ENCODE results near the gene CPVL. TPM values are rescaled to one million over a fixed set of nuclear protein-coding genes. Genes with fewer than 3 reads are reported as not detected.

CPVL gene
- total RNA-seq, 1 donor from 2014 or later = 86.9 TPM

DNA sequence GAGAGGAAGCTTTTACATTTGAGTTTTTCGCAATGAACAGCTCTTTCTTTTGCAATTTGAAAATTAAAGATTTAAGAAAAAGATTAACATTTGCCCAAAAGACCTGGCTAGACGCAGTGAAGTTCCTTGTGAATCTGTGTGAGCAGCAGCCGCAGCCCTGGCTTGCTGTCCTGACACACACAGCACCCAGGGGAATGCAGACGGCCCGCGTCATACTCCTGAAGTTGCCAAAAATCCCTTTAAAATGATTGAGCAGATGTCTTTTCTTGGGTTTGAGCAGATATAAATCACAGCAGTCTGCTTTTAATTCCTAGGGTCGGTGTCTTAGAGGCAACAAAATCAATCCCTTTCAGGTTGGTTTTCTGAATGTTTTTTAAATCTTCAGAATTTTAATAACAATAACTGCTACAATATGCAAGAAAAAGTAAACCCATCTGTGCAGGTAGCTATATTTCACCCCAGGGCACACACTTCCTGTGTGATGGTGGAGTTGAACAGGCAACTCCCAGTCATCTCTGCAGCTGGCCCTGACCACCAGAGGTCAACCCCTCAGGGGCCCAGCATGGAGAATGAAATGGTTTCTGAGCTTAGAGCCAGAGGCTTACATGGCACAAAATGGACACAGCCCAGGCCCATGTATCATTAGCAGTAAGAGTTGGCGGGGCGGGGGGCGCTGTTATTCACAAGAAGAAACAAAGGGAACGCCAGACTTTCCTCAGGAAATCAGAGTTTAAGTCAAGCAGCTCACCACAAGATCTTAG is 156.0 kb downstream of the CPVL start:
- intact Hi-C loops (cut with DNase I) = no loop called here
- DNase-seq (ENCODE audit: low spot score) = no peak

DNA sequence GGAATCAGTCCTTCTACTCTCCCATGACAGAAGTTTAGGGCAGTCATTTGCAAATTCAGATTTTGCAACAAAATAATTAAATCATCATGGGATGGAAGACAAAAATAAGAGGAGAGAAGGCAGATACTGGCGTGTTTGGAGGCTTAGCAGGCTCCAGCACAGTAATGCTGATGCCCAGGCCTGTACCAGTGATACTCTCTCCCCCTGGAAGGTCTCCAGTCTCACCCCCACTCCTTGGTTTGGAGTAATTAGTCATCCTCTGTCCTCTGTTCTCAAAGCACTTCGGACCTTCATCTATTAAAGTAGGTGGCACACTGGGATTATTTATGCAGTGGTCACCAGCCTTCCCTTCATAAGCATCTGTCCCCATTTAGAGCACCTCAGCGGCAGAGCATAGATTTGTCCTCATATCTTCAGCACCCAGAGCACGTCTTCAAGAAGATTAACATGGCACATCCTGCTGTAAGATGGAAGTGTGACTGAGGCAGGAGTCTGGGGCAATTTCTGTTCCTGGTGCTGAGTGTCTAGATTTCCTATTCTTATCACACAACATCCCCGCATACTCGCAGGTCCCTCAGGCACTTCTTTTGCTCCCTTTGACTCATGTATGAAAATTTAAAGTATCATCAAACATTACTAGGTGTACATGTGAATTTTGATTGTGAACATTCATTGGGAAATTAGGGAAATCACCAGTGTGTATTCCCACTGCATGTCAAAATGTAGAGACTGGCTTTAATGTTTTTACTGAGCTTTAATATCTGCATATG is 156.9 kb downstream of the CPVL start:
- DNase-seq (ENCODE audit: low spot score) = no peak
- intact Hi-C loops (cut with DNase I) = loop anchor here (5.0 kb wide), 1 partner anchor 48 kb away; no protein-coding TSS in a partner anchor

DNA sequence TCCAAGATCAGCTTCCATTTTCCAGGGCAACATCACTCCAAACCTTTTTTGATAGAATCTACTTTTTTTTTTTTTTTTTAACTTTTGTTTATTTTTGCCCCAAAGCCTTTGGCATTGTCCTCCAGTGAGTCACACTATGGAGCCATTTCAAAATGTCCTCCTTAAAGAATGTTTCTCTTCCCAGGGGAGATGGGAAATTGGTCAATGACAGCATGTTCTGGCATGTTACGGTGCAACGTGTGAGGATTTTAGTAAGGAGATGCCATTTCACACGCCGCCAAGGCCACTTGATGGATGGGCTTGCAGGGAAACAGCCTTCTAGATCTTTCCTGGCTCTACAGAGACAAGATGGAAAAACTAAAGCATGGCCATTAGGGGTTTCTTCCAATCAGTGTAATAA is 157.5 kb downstream of the CPVL start:
- DNase-seq (ENCODE audit: low spot score) = no peak
- intact Hi-C loops (cut with DNase I) = loop anchor here (5.0 kb wide), 1 partner anchor 48 kb away; no protein-coding TSS in a partner anchor

GRCh38 chr7:28988091-28988490 is 158.2 kb downstream of the CPVL start:
- DNase-seq (ENCODE audit: low spot score) = no peak
- intact Hi-C loops (cut with DNase I) = loop anchor here (5.0 kb wide), 1 partner anchor 49 kb away; no protein-coding TSS in a partner anchor

DNA sequence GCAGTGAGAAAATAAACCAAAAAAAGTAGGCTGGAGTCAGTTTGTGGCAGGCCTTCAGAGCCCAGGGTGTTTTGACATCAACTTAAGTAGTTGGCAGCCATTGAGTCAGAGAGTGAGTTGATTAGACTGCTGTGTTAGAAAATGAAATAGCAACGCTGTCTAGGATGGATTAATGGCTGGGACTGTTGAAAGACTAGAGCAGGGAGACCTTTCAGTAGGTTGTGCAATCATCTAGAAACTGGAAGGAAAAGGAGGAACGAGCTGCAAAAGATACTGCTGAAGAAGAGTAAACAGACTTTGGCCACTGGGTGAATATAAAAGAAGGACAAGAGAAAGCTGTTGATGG is 159.6 kb downstream of the CPVL start:
- no peak for DNase-seq (ENCODE audit: low spot score)
- intact Hi-C loops (cut with DNase I) = loop anchor here (2.0 to 5.0 kb wide), 2 partner anchors 30 to 51 kb away; no protein-coding TSS in a partner anchor

GRCh38 chr7:28986028-28986764 is 160.1 kb downstream of the CPVL start:
- DNase-seq (ENCODE audit: low spot score) = no peak
- intact Hi-C loops (cut with DNase I) = loop anchor here (2.0 to 5.0 kb wide), 2 partner anchors 29 to 51 kb away; no protein-coding TSS in a partner anchor

- no peak for DNase-seq (ENCODE audit: low spot score)
- intact Hi-C loops (cut with DNase I) = loop anchor here (5.0 kb wide), 1 partner anchor 53 kb away; no protein-coding TSS in a partner anchor
Measured at GRCh38 chr7:28984631-28985030, 161.7 kb downstream of the CPVL start.

- DNase-seq (ENCODE audit: low spot score) = no peak
- intact Hi-C loops (cut with DNase I) = no loop called here
Measured at GRCh38 chr7:28984217-28984616, 162.1 kb downstream of the CPVL start.

DNA sequence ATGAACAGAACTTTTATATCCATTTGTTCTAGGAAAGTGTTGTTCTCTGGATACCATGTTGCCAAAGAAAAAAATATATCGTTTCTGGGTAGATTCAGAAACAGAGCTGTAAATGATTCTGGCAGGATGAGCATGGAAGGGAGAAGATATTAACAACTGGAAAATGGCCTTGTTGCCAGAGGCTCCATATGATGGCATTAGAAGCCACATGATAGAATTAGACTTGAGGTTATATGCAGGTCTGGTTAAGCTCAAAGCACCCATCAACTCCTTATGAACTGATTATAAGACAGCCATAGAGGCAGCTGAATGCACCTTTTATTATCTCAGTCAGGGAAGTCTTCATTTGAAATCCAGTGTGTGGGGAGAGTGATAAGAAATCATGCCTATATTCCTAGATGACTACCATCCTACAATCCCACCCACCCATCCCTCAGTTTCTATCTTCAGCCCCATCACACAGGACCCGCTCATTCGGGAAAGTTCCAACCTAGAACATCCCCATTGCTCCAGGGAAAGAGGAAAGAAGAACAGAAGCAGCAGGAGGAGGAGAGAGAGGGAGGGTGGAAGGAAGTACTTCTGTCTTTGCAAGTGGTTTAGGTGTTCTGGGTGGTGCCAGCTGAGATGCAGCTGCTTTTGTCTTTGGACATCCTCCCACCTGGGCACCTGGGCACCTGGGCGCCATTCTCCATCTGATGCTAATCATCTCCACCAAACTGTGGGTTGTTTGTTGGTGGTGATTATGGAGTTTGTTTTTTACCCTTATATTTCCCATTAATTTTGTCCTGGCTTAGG is 162.7 kb downstream of the CPVL start:
- intact Hi-C loops (cut with DNase I) = no loop called here
- DNase-seq (ENCODE audit: low spot score) = no peak

- intact Hi-C loops (cut with DNase I) = no loop called here
- DNase-seq (ENCODE audit: low spot score) = no peak
Measured at GRCh38 chr7:28981161-28981465, 165.2 kb downstream of the CPVL start.

- no peak for DNase-seq (ENCODE audit: low spot score)
Measured at GRCh38 chr7:28980451-28981160, 165.7 kb downstream of the CPVL start.

DNA sequence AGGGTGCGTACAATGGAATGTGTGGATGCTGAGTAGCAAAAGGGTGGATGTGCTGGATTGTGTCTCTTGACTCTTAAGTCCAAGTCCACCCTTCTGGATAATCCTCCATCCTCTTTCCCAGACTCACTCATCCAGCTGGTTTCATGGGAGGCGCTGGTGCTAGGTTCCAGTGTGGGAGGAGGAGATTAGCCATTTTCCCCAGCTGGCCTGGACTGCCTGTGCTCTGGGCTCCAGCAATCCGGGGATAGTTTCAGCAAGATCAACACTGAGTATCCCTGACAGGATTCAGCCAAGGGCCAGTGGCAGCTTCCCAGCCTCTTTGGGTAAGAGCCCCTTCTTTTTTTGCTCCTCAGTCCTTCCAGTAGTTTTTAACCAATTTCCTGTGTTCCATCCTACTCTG is 166.6 kb downstream of the CPVL start:
- intact Hi-C loops (cut with DNase I) = no loop called here
- no peak for DNase-seq (ENCODE audit: low spot score)

More at GRCh38 chr7:28980451-28981160, 165.7 kb downstream of the CPVL start:
- intact Hi-C loops (cut with DNase I) = no loop called here

DNA sequence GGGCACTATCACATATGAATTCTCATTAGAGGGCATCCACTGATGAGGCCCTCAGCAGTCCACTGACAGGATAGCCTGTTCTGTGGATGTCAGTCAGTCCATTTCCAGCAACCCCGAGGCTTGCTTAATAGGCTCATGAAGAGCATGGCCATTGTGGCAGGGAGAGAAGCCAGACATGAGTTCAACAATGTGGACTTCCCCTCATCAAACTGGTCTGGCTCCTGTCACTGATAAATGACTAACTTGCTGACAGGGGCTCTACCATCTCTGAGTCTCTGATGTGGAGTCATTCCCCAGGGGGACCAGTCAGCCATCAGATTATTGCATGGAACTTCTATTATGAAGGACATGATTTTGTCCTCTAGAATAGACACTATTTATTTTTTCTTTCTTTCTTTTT is 168.5 kb downstream of the CPVL start:
- intact Hi-C loops (cut with DNase I) = no loop called here

DNA sequence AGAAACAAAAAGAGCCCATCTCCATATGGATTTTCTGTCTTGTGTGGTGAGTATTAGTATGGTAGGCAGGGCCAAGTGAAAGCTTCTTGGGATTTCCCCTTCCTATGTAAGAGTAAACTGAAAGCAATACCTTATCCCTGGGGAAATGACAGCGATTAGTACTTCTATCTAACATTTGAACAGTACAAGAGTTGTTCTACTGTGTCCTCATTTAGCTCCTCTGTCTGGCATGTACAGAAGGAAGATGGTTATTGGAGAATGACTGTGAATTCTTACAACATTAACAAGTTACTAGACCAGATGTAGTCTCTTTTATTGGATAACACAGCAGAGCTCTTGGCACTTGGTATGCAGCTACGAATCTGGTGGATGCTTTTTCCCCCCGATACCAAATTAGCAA is 170.3 kb downstream of the CPVL start:
- DNase-seq (ENCODE audit: low spot score) = no peak
- intact Hi-C loops (cut with DNase I) = no loop called here

More for the DNA sequence above, 168.5 kb downstream of the CPVL start:
- no peak for DNase-seq (ENCODE audit: low spot score)

DNA sequence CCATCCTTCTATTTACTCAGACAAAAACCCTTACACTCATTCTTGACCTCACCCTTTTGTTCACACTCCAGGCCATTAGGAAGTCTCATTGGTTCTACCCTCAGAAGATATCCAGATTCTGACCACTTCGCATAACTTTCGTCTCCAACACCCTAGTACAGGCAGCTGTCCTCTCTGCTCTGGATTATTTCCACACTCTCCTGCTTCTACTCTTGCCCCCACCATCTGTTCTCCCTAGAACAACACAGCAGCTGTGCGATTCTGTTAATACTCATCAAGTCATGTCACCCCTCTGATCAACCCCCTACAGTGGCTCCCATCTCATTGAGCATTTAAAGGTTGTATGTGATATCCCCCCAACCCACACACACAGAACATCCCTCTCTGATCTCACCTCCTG is 172.7 kb downstream of the CPVL start:
- intact Hi-C loops (cut with DNase I) = no loop called here
- no peak for DNase-seq (ENCODE audit: low spot score)

GRCh38 chr7:28964056-28964455 is 182.3 kb downstream of the CPVL start:
- intact Hi-C loops (cut with DNase I) = no loop called here

DNA sequence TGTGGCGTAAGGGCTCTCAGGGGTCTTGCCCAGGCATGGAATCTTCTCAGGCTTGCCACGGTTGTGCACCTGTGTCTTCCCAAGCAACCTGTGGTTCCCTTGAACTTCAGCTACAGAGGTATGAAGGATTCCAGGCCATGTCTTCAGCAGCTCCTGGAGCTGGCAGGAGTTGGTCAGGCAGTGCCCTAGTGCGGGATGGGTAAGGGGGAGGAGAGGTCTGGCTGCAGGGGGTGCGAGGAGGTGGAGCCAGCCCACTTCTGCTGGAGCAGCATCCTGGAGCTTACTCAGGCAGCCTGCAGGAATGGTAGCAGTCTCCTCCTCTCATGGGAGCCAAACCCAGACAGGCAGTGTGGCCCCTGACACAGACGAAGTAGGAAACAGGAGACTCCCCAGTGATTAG is 184.4 kb downstream of the CPVL start:
- intact Hi-C loops (cut with DNase I) = no loop called here
- DNase-seq (ENCODE audit: low spot score) = no peak

More at GRCh38 chr7:28964056-28964455, 182.3 kb downstream of the CPVL start:
- DNase-seq (ENCODE audit: low spot score) = no peak

DNA sequence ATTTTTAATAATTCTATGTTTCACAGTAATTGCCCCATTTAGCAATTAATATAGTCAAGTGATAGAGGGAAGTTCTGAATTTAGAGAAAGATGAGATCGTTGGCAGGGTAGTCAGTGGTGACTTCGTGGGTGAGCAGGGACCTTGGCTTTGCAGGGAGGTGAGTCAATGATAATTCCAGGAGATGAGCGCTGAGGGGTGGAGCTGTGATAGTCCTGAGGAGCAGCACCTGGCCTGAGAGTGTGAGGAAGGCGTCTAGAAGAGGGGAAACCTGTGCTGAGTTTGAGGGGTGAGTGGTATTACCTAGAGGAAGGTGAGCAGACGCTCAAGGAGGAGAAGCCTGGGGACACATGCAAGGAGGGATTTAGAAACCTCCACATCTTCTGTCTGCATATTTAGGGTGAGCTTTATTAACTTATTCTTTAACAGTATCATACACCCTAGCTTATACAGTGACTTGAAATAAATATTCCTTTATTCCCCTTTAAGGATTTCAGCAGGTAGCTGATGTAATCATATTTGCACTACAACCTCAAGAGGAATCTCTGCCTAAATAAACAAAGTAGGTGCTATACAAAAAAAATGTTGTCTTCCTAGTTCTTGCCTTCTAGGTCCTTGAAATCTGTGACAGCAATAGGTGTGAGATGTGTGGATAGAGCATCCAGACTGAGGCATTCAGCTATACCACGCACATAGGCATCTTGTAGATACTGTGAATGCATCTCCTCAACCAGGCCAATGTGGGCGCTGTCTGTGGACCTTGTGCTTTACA is 186.1 kb downstream of the CPVL start:
- DNase-seq (ENCODE audit: low spot score) = no peak
- intact Hi-C loops (cut with DNase I) = no loop called here

All from cardiac septum (tissue), 1 donor.